ENCODE data around the gene SORCS3.
"Not testable (repeated sequence)": the region's sequence is repeated elsewhere in the genome, so short reads cannot be mapped to it uniquely, and the experiment has no call there.

SORCS3 gene

DNA sequence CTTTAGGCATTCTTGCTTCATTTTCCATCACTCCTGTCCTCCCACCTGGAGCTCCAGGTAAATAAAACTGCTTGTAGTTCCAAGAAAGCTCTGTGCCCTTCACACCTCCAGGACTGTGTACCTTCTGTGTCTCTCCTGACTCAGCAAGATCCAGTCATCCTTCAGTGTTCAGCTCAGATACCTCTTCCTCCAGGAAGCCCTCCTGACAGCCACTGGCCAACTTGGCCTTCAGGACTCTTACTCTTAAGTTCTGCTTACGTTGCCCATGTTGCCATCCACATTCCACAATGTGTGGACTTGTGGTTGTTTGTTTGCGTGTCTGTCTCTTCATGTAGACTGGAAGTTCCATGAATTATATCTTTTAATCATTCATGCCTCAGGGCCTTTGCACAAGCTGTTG, 48.0 kb downstream of the SORCS3 start:
- DNase-seq (ENCODE audit: extremely low read depth, low read depth): no peak
- TF ChIP-seq, protein P1, sequence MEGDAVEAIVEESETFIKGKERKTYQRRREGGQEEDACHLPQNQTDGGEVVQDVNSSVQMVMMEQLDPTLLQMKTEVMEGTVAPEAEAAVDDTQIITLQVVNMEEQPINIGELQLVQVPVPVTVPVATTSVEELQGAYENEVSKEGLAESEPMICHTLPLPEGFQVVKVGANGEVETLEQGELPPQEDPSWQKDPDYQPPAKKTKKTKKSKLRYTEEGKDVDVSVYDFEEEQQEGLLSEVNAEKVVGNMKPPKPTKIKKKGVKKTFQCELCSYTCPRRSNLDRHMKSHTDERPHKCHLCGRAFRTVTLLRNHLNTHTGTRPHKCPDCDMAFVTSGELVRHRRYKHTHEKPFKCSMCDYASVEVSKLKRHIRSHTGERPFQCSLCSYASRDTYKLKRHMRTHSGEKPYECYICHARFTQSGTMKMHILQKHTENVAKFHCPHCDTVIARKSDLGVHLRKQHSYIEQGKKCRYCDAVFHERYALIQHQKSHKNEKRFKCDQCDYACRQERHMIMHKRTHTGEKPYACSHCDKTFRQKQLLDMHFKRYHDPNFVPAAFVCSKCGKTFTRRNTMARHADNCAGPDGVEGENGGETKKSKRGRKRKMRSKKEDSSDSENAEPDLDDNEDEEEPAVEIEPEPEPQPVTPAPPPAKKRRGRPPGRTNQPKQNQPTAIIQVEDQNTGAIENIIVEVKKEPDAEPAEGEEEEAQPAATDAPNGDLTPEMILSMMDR (IDR thresholded peaks at IDR 0.05; ENCODE audit: low read depth, low read length, missing control alignments): no peak
- H3K4me3 ChIP-seq (replicated peaks; ENCODE audit: low read depth, low read length): no peak overlapping the region

DNA sequence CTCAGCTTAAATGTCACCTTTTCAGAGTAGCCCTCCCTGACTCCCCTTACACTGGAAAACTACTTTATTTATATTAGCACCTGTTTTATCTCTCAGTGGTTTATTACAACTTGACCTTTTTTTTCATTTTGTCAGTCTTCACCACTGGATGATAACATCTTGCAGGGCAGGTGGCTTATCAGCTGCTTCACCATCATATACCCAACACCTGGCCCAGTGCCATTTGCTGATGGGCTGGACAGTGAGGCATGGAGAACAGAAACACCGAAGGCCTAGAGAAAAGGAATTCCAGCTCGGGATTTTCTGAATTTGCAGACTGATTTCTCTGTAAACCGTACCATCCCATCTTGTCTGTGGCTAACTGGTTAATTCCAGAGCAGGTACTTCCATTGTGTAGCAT, 48.5 kb downstream of the SORCS3 start:
- TF ChIP-seq, protein P1 (IDR thresholded peaks at IDR 0.05; ENCODE audit: low read depth, low read length, missing control alignments): no peak
- no peak for DNase-seq (ENCODE audit: extremely low read depth, low read depth)
- no peak overlapping the region for H3K4me3 ChIP-seq (replicated peaks; ENCODE audit: low read depth, low read length)

DNA sequence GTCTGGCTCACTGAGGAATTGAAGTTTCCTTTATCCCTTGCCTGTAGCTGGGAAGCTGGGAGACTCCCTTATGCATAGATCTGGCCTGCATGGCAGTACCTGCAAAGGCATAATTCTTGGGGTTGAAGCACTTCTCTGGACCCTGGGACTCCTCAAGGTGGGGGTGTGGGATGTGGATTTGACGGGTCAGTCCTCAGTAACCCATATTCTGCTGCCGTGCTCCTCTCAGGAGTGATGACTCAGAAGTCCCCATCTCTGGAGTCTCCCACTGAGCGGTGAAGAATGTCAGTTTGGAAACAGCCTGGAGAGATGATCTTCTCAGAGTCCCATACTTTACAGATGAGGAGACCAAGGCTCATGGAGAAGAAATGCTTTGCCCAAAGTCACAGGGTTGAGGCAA, 49.0 kb downstream of the SORCS3 start:
- H3K4me3 ChIP-seq (replicated peaks; ENCODE audit: low read depth, low read length): no peak overlapping the region
- DNase-seq (ENCODE audit: extremely low read depth, low read depth): no peak
- TF ChIP-seq, protein P1 (IDR thresholded peaks at IDR 0.05; ENCODE audit: low read depth, low read length, missing control alignments): no peak

DNA sequence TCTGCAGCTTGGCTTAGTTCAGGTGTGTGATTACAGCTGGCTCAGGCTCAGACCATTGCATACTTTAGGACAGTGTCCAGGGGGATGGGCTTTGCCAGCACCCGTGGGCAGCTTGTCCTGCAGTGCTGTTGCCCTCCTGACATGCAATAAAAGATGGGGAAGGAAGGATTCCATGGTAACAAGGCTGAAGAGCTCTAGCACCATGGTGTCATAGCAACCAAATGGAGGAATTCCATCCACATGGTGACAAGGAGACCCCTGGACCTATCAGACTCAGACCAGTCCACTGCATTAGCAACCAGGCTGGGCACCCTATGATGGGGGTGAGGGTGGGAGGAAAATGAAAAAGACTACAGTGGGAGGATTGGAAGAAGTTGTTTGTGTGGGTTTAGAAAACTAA, 49.9 kb downstream of the SORCS3 start:
- TF ChIP-seq, protein P1 (IDR thresholded peaks at IDR 0.05; ENCODE audit: low read depth, low read length, missing control alignments): no peak
- H3K4me3 ChIP-seq (replicated peaks; ENCODE audit: low read depth, low read length): no peak overlapping the region
- no peak for DNase-seq (ENCODE audit: extremely low read depth, low read depth)

DNA sequence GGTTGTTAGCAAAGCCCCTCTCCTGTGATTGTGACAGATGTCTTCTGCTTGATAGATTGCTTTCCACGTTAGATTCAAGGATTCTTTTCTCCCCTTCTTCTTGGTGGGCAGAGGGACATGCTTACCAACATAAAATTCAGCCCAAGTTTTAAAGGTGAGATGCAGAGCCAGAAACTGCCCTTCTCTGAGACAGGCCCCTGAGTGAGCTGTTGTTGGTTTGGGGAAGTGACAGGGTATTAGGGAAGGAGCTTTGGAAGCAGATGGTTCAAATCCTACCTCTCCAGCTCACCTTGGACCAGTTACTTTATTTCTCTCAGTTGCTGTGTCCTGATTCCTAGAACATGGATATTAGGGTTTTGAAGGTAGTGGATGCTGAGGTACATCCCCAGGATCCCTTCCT, 53.0 kb downstream of the SORCS3 start:
- TF ChIP-seq, protein P1 (IDR thresholded peaks at IDR 0.05; ENCODE audit: low read depth, low read length, missing control alignments): no peak
- no peak for DNase-seq (ENCODE audit: extremely low read depth, low read depth)
- H3K4me3 ChIP-seq (replicated peaks; ENCODE audit: low read depth, low read length): no peak overlapping the region

DNA sequence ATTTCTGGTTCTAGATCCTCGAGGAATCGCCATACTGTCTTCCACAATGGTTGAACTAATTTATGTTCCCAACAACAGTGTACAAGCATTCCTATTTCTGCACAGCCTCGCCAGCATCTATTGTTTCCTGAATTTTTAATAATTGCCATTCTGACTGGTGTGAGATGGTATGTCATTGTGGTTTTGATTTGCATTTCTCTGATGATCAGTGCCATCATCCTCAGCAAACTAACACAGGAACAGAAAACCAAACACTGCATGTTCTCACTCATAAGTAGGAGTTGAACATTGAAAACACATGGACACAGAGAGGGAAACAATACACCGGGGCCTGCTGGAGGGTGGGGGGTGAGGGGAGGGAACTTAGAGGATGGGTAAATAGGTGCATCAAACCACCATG, 62.2 kb downstream of the SORCS3 start:
- not testable (repeated sequence) for H3K4me3 ChIP-seq (replicated peaks; ENCODE audit: low read depth, low read length); DNase-seq (ENCODE audit: extremely low read depth, low read depth)

DNA sequence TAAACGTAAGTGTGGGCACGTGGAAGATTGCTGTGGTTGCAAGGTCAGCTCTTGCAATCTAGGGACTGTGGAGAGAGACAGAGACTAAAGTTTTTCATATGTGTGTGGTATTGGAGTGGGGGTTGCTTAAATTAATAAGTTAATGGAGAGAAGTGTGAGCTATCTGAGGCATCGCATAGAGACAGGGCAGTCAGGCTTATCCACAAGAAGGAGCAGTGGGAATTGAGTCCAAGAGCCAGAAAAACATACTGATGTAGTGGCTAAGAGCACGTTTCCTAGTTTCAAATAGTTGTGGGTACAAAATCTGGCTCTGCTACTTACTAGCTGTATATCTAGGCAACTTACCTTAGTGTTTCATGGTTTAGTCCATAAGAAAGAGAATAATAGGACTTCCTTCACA, 65.8 kb downstream of the SORCS3 start:
- DNase-seq (ENCODE audit: extremely low read depth, low read depth): no peak
- TF ChIP-seq, protein P1 (IDR thresholded peaks at IDR 0.05; ENCODE audit: low read depth, low read length, missing control alignments): no peak
- H3K4me3 ChIP-seq (replicated peaks; ENCODE audit: low read depth, low read length): no peak overlapping the region

All from HFF-Myc (cell line).